Measurements from ENCODE around the gene ERICH6B. TPM values are rescaled to one million over a fixed set of nuclear protein-coding genes. Genes with fewer than 3 reads are reported as not detected.

Gene ERICH6B
- total RNA-seq, 4 donors from 2014 or later, result not detected

- Histone ChIP-seq H3K4me1 (no peaks in the 10 kb centered on the region), H3K27me3 (peaks cover 0 to 21% (median 0%) of the 10 kb centered on the region in 4 donors), H3K36me3 (no peaks in the 10 kb centered on the region), H3K27ac (no peak overlapping the region), H3K4me3 (no peak overlapping the region), H3K9me3 (no peaks in the 10 kb centered on the region)
- TF ChIP-seq CTCF (IDR thresholded peaks at IDR 0.05), result no peak
- TF ChIP-seq POLR2A (IDR thresholded peaks at IDR 0.05), result no peak
- WGBS, 2 donors, result 52 to 60% methylated on average over 4 of the region's 4 CpGs
- intact Hi-C loops (cut with DNase I), result no loop called here
- DNase-seq, result no peak
Observed at GRCh38 chr13:45604892-45605291, 10.6 kb downstream of the ERICH6B start.

- 60 to 82% methylated on average over 4 of the region's 4 CpGs for WGBS, 2 donors
- DNase-seq, result no peak
- H3K4me3 ChIP-seq, result no peak overlapping the region
- H3K27me3 ChIP-seq, result peaks cover 0 to 13% (median 0%) of the 10 kb centered on the region in 4 donors
- no peaks in the 10 kb centered on the region for H3K4me1 ChIP-seq
- H3K9me3 ChIP-seq, result no peaks in the 10 kb centered on the region
- intact Hi-C loops (cut with DNase I), result no loop called here
- H3K36me3 ChIP-seq, result no peaks in the 10 kb centered on the region
- no peak for TF ChIP-seq POLR2A (IDR thresholded peaks at IDR 0.05)
- no peak for TF ChIP-seq CTCF (IDR thresholded peaks at IDR 0.05)
- H3K27ac ChIP-seq, result no peak overlapping the region
Observed at GRCh38 chr13:45603338-45603737, 12.2 kb downstream of the ERICH6B start.

GRCh38 chr13:45602183-45603170 lies 13.1 kb downstream of the ERICH6B start:
- TF ChIP-seq POLR2A (IDR thresholded peaks at IDR 0.05) (no peak), CTCF (IDR thresholded peaks at IDR 0.05) (no peak)

GRCh38 chr13:45601680-45602079 lies 13.9 kb downstream of the ERICH6B start:
- Histone ChIP-seq H3K4me1 (no peaks in the 10 kb centered on the region), H3K36me3 (no peaks in the 10 kb centered on the region), H3K27ac (no peak overlapping the region), H3K27me3 (peaks cover 0 to 13% (median 0%) of the 10 kb centered on the region in 4 donors), H3K9me3 (no peaks in the 10 kb centered on the region), H3K4me3 (no peak overlapping the region)
- TF ChIP-seq CTCF (IDR thresholded peaks at IDR 0.05) (no peak), POLR2A (IDR thresholded peaks at IDR 0.05) (no peak)
- no peak for DNase-seq
- 76 to 86% methylated on average over 2 of the region's 2 CpGs for WGBS, 2 donors
- intact Hi-C loops (cut with DNase I), result no loop called here

More at GRCh38 chr13:45602183-45603170, 13.1 kb downstream of the ERICH6B start:
- Histone ChIP-seq H3K4me1 (no peaks in the 10 kb centered on the region), H3K27ac (no peak overlapping the region), H3K4me3 (no peak overlapping the region), H3K27me3 (peaks cover 0 to 14% (median 0%) of the 10 kb centered on the region in 4 donors), H3K9me3 (no peaks in the 10 kb centered on the region), H3K36me3 (no peaks in the 10 kb centered on the region)
- 45 to 56% methylated on average over 4 of the region's 4 CpGs for WGBS, 2 donors
- no peak for DNase-seq
- intact Hi-C loops (cut with DNase I), result no loop called here

- TF ChIP-seq CTCF (IDR thresholded peaks at IDR 0.05), result no peak
- WGBS, 2 donors, result 92% methylated on average over 4 of the region's 4 CpGs; no CpG with 5 or more reads in 1 of the 2 donors
- H3K4me3 ChIP-seq, result no peak overlapping the region
- no peaks in the 10 kb centered on the region for H3K9me3 ChIP-seq
- intact Hi-C loops (cut with DNase I), result no loop called here
- H3K4me1 ChIP-seq, result no peaks in the 10 kb centered on the region
- DNase-seq, result no peak
- H3K27ac ChIP-seq, result no peak overlapping the region
- H3K36me3 ChIP-seq, result no peaks in the 10 kb centered on the region
- H3K27me3 ChIP-seq, result peaks cover 0 to 7% (median 0%) of the 10 kb centered on the region in 4 donors
Observed at GRCh38 chr13:45598597-45598996, 16.9 kb downstream of the ERICH6B start.
